Prostate gland (tissue), 2 donors: Measurements from ENCODE around the gene SLCO4A1.

Experiments
- POLR2A ChIP-seq: fragments of 450-650 bp; IDR thresholded peaks from one replicate; pipeline ENCODE4 v1.6.1; 2016; ENCODE audit warnings: antibody characterized with exemption, mild to moderate bottlenecking
- POLR2AphosphoS5 ChIP-seq: sonication (generic); formaldehyde crosslinking; IDR thresholded peaks from one replicate; pipeline ENCODE4 v1.6.1; 2017; ENCODE audit warnings: antibody characterized with exemption
- TF ChIP-seq, protein P1 (sequence below), 4 experiments: fragments of 200-600 bp in 2 of 4; fragments of 450-650 bp in 2 of 4; sonication (generic) in 2 of 4; IDR thresholded peaks; 1 replicate in 3 of 4; 2 replicates in 1 of 4; pipeline ENCODE4 v1.5.1; 2016 to 2019; ENCODE audit warnings: antibody characterized with exemption in 4 of 4, mild to moderate bottlenecking in 2 of 4, moderate library complexity in 2 of 4

DNA sequence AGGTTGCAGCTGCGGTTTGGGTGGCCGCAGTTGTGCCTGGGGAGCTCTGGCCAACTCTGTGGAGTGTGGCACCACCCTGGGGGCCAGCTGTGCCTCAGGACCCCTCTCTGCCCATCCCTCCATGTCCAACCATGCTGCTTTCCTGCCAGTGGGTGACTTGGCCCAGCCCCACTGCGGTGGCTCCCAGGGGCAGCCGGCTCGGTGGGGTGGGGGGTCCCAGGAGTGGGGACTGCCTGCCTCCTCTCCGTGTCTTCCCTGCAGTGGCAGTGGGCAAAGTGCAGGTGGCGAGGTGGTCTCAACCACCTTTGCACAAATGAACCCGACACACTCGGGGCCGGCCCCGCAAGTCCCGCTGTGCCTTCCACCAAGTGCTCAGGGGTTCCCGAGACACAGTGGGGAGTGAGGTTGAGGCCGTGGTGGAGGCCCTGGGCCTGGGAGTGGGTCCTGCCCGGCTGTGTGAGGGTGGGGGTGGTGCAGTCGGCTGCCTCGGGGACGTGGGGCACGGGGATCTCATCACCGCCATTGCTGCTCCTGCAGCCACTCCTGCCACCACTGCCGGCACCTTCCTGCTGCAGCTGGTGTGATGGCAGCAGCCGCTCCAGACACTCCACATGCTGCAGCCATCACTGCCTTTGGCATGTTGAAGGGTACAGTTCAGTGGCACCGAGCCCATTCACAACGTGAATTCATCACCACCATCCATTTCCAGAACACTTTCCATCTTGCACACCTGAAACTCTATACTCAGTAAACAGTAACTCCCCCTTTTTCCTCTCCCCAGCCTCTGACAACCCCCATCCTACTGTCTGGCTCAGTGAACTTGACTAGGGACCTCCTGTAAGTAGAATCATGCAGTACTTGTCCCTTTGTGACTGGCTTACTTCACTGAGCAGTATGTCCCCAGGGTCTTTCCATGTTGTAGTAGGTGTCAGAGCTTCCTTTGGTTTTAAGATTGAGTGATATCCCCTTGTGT, 10.7 kb upstream of the SLCO4A1 start:
- TF ChIP-seq, protein P1, sequence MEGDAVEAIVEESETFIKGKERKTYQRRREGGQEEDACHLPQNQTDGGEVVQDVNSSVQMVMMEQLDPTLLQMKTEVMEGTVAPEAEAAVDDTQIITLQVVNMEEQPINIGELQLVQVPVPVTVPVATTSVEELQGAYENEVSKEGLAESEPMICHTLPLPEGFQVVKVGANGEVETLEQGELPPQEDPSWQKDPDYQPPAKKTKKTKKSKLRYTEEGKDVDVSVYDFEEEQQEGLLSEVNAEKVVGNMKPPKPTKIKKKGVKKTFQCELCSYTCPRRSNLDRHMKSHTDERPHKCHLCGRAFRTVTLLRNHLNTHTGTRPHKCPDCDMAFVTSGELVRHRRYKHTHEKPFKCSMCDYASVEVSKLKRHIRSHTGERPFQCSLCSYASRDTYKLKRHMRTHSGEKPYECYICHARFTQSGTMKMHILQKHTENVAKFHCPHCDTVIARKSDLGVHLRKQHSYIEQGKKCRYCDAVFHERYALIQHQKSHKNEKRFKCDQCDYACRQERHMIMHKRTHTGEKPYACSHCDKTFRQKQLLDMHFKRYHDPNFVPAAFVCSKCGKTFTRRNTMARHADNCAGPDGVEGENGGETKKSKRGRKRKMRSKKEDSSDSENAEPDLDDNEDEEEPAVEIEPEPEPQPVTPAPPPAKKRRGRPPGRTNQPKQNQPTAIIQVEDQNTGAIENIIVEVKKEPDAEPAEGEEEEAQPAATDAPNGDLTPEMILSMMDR (IDR thresholded peaks at IDR 0.05): no peak
- TF ChIP-seq POLR2A (no peak), POLR2AphosphoS5 (no peak)
